Measurements from ENCODE around the gene MOBP.

DNA sequence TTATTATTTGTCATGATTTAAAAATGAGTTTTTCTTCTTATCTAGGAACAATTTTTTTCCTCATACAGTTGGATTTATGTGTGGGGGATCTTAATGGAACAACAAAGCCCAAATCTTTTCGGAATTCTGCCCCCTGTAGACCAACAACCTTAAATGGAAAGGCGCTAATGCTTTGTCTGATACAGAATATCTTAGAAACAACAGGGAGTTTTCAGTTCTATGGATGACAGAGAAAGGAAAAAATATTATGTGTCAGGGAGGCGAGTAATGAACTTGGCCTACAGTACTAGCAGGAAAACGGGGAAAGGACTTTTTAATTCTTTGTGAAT, 592 bp downstream of the MOBP start:
- TF ChIP-seq, protein P1, sequence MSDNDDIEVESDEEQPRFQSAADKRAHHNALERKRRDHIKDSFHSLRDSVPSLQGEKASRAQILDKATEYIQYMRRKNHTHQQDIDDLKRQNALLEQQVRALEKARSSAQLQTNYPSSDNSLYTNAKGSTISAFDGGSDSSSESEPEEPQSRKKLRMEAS (IDR thresholded peaks at IDR 0.05), result no peak
- TF ChIP-seq POLR2A (IDR thresholded peaks at IDR 0.05; ENCODE audit: borderline replicate concordance, extremely low read depth, insufficient read depth, insufficient read length), result no peak
- TF ChIP-seq, protein P2, sequence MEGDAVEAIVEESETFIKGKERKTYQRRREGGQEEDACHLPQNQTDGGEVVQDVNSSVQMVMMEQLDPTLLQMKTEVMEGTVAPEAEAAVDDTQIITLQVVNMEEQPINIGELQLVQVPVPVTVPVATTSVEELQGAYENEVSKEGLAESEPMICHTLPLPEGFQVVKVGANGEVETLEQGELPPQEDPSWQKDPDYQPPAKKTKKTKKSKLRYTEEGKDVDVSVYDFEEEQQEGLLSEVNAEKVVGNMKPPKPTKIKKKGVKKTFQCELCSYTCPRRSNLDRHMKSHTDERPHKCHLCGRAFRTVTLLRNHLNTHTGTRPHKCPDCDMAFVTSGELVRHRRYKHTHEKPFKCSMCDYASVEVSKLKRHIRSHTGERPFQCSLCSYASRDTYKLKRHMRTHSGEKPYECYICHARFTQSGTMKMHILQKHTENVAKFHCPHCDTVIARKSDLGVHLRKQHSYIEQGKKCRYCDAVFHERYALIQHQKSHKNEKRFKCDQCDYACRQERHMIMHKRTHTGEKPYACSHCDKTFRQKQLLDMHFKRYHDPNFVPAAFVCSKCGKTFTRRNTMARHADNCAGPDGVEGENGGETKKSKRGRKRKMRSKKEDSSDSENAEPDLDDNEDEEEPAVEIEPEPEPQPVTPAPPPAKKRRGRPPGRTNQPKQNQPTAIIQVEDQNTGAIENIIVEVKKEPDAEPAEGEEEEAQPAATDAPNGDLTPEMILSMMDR (IDR thresholded peaks at IDR 0.05 in 2 of 3, conservative IDR thresholded peaks at IDR 0.05 in 1 of 3; ENCODE audit: borderline replicate concordance in 1 of 3, insufficient read depth in 1 of 3, low read depth in 2 of 3, low read length in 2 of 3), result 0 out of 6 replicates have a peak, but pooled peaks of 2 of the 3 experiments have one; percentile 8 to 20
- TF ChIP-seq, protein P3, sequence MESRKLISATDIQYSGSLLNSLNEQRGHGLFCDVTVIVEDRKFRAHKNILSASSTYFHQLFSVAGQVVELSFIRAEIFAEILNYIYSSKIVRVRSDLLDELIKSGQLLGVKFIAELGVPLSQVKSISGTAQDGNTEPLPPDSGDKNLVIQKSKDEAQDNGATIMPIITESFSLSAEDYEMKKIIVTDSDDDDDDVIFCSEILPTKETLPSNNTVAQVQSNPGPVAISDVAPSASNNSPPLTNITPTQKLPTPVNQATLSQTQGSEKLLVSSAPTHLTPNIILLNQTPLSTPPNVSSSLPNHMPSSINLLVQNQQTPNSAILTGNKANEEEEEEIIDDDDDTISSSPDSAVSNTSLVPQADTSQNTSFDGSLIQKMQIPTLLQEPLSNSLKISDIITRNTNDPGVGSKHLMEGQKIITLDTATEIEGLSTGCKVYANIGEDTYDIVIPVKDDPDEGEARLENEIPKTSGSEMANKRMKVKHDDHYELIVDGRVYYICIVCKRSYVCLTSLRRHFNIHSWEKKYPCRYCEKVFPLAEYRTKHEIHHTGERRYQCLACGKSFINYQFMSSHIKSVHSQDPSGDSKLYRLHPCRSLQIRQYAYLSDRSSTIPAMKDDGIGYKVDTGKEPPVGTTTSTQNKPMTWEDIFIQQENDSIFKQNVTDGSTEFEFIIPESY (IDR thresholded peaks at IDR 0.05; ENCODE audit: extremely low read depth, insufficient replicate concordance, low read length), result no peak
- TF ChIP-seq EZH2phosphoT487 (IDR thresholded peaks at IDR 0.05; ENCODE audit: borderline replicate concordance), result no peak
- TF ChIP-seq POLR2AphosphoS5 (IDR thresholded peaks at IDR 0.05; ENCODE audit: low read depth, low read length), result no peak
- TF ChIP-seq, protein P4, sequence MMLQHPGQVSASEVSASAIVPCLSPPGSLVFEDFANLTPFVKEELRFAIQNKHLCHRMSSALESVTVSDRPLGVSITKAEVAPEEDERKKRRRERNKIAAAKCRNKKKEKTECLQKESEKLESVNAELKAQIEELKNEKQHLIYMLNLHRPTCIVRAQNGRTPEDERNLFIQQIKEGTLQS (IDR thresholded peaks at IDR 0.05), result no peak
- no peak for TF ChIP-seq CEBPB (IDR thresholded peaks at IDR 0.05; ENCODE audit: low read depth)
